SK-N-SH treated with all-trans-retinoic acid at 6 μM for 48 hours (cell line): ENCODE measurements around the gene FRMD5.

ENCODE experiments used
- BACH2 ChIP-seq: fragments of 250-450 bp; sonication (Bioruptor Pico); IDR thresholded peaks from 2 replicates; pipeline ENCODE4 v1.9.0; 2021; ENCODE audit warnings: mild to moderate bottlenecking, borderline replicate concordance
- GLIS3 ChIP-seq: fragments of 250-450 bp; sonication (Bioruptor Pico); IDR thresholded peaks from 2 replicates; pipeline ENCODE4 v1.5.0; 2020; ENCODE audit warnings: mild to moderate bottlenecking, moderate library complexity
- RARB ChIP-seq: fragments of 250-450 bp; sonication (Bioruptor Pico); IDR thresholded peaks from 2 replicates; pipeline ENCODE4 v1.8.0; 2021; ENCODE audit warnings: mild to moderate bottlenecking, moderate library complexity
- SNAI2 ChIP-seq: fragments of 250-450 bp; sonication (Bioruptor Pico); IDR thresholded peaks from 2 replicates; pipeline ENCODE4 v1.5.0; 2020; ENCODE audit warnings: mild to moderate bottlenecking, moderate library complexity
- ZC3H10 ChIP-seq: fragments of 250-450 bp; sonication (Bioruptor Pico); IDR thresholded peaks from 2 replicates; pipeline ENCODE4 v1.5.1; 2021; ENCODE audit warnings: mild to moderate bottlenecking, moderate library complexity
- ZFP3 ChIP-seq: fragments of 250-450 bp; sonication (Bioruptor Pico); IDR thresholded peaks from 2 replicates; pipeline ENCODE4 v1.5.0; 2020; ENCODE audit warnings: mild to moderate bottlenecking, moderate library complexity
- ZNF70 ChIP-seq: fragments of 450-650 bp; formaldehyde crosslinking; IDR thresholded peaks from 2 replicates; pipeline ENCODE4 v1.5.0; 2020; ENCODE audit warnings: mild to moderate bottlenecking, moderate library complexity
- TF ChIP-seq, protein P1 (sequence below): fragments of 250-450 bp; sonication (Bioruptor Pico); IDR thresholded peaks from 2 replicates; pipeline ENCODE4 v1.8.0; 2020; ENCODE audit warnings: mild to moderate bottlenecking, moderate library complexity, borderline replicate concordance
- TF ChIP-seq, protein P2 (sequence below): fragments of 250-450 bp; sonication (Bioruptor Pico); IDR thresholded peaks from 2 replicates; pipeline ENCODE4 v1.8.0; 2021; ENCODE audit warnings: low read depth, mild to moderate bottlenecking, moderate library complexity, borderline replicate concordance

DNA sequence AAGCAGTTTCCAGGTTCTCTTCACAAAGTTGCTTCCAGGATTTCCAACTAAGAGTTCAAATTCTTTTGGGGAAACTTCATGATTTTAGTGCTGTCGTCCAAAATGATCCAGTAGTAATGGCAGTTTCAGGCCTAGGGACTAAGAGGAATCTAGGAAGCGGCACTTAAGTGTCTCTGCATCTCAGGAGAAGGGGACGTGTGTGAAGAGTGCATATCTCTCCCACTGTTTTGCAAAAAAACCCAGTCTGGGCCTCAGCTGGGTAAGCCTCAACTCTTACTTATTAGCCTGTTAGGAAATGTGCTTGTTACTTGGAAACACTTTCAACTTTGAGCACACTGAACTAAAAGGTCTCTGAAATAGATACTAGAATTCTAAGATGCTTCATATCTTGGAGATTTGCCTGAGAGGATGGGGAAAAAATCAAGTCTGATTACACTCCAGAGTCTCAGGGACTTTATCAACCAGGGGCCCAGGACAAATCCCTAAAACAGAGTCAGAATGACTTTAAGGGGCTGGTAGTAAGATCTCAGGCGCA is 286.5 kb downstream of the FRMD5 start:
- TF ChIP-seq BACH2 (CRISPR knock-in tag) (no peak), RARB (CRISPR knock-in tag) (no peak), ZC3H10 (no peak), SNAI2 (CRISPR knock-in tag) (no peak), GLIS3 (CRISPR knock-in tag) (no peak), ZNF70 (CRISPR knock-in tag) (no peak), ZFP3 (CRISPR knock-in tag) (no peak)
- TF ChIP-seq, protein P1, sequence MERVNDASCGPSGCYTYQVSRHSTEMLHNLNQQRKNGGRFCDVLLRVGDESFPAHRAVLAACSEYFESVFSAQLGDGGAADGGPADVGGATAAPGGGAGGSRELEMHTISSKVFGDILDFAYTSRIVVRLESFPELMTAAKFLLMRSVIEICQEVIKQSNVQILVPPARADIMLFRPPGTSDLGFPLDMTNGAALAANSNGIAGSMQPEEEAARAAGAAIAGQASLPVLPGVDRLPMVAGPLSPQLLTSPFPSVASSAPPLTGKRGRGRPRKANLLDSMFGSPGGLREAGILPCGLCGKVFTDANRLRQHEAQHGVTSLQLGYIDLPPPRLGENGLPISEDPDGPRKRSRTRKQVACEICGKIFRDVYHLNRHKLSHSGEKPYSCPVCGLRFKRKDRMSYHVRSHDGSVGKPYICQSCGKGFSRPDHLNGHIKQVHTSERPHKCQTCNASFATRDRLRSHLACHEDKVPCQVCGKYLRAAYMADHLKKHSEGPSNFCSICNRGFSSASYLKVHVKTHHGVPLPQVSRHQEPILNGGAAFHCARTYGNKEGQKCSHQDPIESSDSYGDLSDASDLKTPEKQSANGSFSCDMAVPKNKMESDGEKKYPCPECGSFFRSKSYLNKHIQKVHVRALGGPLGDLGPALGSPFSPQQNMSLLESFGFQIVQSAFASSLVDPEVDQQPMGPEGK (CRISPR knock-in tag) = no peak
- TF ChIP-seq, protein P2, sequence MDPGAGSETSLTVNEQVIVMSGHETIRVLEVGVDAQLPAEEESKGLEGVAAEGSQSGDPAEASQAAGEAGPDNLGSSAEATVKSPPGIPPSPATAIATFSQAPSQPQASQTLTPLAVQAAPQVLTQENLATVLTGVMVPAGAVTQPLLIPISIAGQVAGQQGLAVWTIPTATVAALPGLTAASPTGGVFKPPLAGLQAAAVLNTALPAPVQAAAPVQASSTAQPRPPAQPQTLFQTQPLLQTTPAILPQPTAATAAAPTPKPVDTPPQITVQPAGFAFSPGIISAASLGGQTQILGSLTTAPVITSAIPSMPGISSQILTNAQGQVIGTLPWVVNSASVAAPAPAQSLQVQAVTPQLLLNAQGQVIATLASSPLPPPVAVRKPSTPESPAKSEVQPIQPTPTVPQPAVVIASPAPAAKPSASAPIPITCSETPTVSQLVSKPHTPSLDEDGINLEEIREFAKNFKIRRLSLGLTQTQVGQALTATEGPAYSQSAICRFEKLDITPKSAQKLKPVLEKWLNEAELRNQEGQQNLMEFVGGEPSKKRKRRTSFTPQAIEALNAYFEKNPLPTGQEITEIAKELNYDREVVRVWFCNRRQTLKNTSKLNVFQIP (CRISPR knock-in tag) = no peak
